22Rv1 (cell line): ENCODE measurements around the gene MTIF3.

Source experiments
- CTCF ChIP-seq: fragments of 450-650 bp; IDR thresholded peaks from 2 replicates; pipeline ENCODE4 v1.5.1; 2017; ENCODE audit warnings: mild to moderate bottlenecking
- ZFX ChIP-seq: fragments of 450-650 bp; IDR thresholded peaks from 2 replicates; pipeline ENCODE4 v1.6.1; 2017; ENCODE audit warnings: antibody characterized with exemption, borderline replicate concordance

DNA sequence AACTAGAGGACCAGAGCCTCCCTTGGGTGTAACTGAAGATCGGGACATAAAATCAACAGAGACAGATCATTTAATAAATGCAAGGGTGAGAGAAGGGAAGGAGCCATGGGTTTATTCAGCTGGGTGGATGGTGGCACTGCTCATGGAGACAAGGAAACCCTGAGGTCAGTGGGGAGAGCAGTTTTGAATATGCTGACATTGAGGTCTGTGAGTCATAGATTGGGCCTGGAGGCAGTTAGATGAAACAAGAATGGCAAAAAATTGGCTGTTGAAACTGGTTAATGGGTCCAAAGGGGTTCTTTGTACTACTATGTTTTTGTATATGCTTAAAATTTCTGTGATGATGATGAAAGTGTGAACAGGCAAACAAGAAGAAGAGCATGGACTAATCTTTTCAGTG lies 31.0 kb downstream of the MTIF3 start:
- TF ChIP-seq CTCF (no peak), ZFX (no peak)
